Omental fat pad (tissue), 4 donors: ENCODE data around the gene SCFD2. TPM values are rescaled to one million over a fixed set of nuclear protein-coding genes. Genes with fewer than 3 reads are reported as not detected.

Source experiments
- ATAC-seq: fragments of 150-250 bp; one replicate; pipeline ENCODE4 v1.9.1; 2016; ENCODE audit warnings: mild to moderate bottlenecking, moderate library complexity; ENCODE audit not compliant: low FRiP score
- DNase-seq: peaks from one replicate; pipeline ENCODE4 v3.0.0-alpha.2; 2019; ENCODE audit warnings: low spot score
- total RNA-seq, 4 donors: library from RNA; depleted of rRNA; stranded (reverse); fragments of >200 nt; gene quantifications; one replicate each; pipeline ENCODE4 v1.1.0, GENCODE V29; 2016
- TF ChIP-seq, protein P1 (sequence below), 3 donors: fragments of 450-650 bp; IDR thresholded peaks; one replicate each; pipeline ENCODE4 v1.5.1; 2016 to 2017; ENCODE audit warnings: antibody characterized with exemption in 3 of 3, mild to moderate bottlenecking in 3 of 3, moderate library complexity in 2 of 3

The SCFD2 gene
- total RNA-seq, 4 donors from 2014 or later: 26.4 to 65.6 (median 28.4) TPM

DNA sequence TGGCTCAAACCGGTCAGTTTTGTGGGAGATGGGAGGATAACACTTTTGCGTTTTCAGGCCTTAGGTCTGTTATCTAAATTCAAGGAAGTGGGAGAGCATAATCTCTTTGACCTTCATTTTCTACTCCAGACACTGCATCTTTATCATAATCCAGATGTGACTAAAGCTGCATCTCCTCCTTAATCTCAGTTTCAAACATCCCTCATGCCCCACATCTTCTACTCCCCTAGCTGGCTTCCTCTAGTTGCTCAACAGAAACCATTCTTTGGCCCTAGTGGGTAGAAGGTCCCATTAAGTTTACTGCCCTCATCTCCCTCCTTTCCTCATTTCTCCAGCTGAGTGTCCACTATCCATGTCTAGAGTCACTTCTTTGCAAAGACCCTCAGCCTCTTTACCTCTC, 522.5 kb downstream of the SCFD2 start:
- TF ChIP-seq, protein P1, sequence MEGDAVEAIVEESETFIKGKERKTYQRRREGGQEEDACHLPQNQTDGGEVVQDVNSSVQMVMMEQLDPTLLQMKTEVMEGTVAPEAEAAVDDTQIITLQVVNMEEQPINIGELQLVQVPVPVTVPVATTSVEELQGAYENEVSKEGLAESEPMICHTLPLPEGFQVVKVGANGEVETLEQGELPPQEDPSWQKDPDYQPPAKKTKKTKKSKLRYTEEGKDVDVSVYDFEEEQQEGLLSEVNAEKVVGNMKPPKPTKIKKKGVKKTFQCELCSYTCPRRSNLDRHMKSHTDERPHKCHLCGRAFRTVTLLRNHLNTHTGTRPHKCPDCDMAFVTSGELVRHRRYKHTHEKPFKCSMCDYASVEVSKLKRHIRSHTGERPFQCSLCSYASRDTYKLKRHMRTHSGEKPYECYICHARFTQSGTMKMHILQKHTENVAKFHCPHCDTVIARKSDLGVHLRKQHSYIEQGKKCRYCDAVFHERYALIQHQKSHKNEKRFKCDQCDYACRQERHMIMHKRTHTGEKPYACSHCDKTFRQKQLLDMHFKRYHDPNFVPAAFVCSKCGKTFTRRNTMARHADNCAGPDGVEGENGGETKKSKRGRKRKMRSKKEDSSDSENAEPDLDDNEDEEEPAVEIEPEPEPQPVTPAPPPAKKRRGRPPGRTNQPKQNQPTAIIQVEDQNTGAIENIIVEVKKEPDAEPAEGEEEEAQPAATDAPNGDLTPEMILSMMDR (IDR thresholded peaks at IDR 0.05): no peak
- DNase-seq (no peak), ATAC-seq (no peak)

DNA sequence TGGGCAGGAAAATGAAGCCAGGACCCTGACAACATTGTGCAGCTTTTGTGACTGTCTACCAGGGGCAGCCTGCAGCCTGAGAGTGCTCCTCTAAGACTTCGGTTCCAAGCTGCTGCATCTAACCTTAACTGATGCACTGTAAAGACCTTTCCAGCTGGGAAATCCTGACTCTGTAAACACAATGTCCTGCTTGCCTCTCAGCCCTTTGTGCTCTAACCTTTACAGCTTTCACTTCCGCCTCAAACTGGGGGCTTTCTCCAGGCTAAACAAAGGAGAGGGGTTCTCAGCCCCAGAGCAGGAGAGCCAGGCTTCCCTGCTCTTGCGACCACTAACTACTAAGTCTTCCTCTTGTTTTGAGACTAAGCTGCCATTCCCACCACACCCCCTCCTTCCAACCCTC, 523.1 kb downstream of the SCFD2 start:
- TF ChIP-seq, protein P1 (IDR thresholded peaks at IDR 0.05): no peak
- DNase-seq (no peak), ATAC-seq (no peak)

DNA sequence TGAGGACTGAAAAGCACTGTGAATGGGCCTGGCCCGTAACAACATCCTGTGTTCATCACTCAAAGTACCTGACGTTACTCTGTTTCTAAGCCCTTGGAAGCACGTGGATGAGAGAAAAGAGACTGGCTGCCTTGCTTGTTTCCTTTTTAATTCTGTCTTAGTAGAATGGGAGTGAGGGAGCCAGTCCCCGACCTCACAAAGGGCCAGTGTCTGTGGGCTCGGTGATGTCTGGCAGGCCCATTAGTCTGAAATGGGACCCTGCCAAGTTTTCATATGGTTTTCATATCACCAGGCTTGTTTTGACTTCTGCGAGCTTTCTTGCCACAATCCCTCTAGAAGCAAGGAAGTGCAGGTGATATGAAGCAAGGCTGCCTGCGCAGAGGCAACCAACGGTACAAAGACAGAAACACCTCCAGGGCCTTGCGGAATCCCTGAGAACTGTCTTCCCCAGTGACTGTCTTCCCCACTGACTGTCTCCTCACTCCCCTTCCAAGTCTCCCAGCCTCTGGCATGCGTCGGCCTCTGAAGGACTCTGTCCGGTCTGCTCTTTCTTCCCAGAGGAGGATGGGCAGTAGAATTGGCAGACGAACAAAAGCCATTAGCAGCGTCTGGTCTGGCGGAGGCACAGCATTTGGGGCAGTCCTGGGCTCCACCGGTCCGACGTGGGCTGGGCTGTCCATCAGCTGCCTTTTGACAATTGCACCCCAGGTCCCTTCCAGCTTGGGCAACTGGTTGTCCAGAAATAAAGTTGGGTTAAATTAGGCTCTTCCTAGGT, 524.0 kb downstream of the SCFD2 start:
- DNase-seq: no peak
- TF ChIP-seq, protein P1 (IDR thresholded peaks at IDR 0.05): no peak
- no peak for ATAC-seq

DNA sequence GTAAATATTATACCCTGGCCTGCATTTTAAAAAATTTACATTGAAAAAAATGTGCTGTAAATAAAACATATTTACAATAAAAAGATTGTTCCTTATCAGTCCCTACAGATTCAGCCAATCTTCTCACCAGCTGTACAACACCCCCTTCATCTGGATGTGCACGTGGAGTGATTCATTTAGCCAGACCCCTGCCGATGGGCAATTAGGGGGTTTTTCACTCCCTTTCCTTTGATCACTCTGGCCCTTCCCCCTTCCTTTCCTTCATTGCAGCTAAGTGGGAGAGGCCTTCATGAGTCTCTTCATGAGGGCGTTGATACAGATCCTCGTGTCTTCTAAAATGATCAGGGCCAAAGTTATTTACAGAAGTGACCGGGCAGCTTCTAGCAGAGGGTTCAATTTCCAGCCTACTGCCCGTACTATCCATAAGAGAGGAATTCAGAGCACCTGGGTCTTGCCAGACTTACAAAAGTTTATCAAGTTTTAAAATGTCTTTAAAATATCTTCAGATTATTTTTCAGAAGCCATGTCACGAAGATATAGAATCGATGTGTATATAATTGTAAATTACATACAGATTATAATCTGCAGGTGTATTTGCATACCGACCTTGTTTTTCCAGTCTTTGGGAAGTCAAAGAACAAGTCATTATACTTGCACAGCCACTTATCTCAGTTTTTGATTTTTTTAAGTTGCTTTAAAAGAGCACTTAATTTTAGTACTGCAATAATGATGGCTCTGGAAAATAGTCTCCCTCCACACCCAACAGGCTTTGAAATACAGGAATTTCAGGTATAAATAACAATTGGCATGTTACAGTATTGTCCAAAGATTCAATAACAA, 525.1 kb downstream of the SCFD2 start:
- TF ChIP-seq, protein P1 (IDR thresholded peaks at IDR 0.05): no peak
- ATAC-seq (no peak), DNase-seq (no peak)

DNA sequence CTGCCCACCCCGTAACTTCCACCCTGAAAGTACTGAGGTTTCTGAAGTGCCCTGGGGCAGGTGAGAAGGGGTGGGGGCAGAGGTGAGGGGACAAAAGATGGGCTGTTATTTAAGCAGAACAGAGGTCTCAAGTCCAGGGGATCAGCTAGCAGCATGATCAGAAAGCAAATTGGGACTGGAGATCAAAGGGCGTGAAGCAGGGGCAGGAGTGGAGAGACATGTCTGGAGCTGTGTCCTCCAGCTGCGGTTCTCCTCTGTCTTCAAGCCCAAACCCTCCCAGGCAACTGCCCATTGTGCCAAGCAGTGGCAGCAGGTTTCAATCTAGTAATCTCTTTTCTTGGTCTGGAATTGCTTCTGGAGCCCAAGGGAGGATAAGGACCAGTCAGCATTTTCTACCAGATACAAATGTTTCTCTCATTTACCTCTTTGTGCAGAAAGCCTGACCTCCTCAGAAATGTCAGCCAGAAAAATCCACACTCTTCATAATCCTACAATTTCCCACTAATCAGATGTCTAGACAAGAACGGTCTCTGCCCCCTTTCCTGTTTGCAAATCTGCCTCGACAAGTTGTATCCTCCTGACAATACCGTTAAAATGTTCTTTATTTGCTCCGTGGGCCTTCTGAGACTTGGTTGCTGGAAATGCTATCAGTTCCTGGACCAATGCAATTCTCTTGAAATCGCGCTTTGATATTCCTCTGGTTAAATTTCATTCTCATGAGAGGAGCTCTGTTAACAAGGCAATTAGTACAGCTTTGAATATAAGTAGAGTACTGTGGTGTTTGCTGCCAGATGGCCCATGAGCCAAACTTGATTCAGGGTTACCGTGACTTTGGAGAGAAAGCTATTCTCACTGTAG, 526.9 kb downstream of the SCFD2 start:
- no peak for DNase-seq
- no peak for ATAC-seq
- TF ChIP-seq, protein P1 (IDR thresholded peaks at IDR 0.05): no peak

DNA sequence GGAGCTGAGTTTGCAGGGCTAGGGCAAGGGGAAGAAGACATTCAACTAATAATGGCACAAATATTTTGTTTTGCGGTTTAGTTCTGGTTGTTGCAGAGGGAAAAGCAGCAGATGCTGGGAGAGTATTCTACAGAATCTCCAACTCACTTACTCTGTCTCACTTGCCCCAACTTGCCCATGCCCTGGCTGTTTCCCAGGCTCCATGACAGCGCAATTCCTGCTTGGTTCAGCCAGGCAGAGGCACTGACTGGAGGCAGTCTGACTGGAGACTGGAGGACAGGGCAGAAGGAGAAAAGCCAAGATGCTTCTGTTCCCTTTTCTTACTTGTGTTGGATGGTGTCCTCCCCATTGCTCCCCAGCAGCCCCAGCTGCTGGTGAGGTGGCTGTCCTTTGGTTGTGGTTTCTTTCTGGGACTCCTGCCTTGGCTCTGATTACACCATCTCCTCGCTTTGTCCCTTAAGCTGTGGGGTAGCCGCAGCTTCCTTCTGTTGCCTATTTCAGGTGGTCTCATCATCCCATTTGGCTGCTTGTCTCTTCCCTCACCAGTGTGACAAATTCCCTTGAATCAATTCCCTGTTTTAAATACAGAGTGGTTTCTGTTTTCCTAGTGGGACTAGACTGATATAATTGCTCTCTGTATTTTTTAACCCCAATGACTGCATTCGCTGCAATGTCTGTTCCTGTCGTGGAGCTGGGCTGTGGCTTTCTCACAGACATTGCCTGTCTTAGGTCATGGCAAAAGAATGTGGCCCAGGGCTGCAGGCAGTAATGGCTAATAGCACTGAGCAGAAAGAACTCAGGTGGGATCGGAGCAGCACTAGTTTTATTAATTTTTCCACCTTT, 527.9 kb downstream of the SCFD2 start:
- ATAC-seq (no peak), DNase-seq (no peak)
- TF ChIP-seq, protein P1 (IDR thresholded peaks at IDR 0.05): no peak
